Measurements from ENCODE around the gene ACADM.
"Not testable (repeated sequence)": the region's sequence is repeated elsewhere in the genome, so short reads cannot be mapped to it uniquely, and the experiment has no call there.

ACADM gene

GRCh38 chr1:75796376-75797272, 72.1 kb downstream of the ACADM start, which contains the start of gene MSH4:
MSH4 (plus strand) TSS chr1:75796882; CDS start chr1:75796986, 104 bp downstream.
- no peak for DNase-seq

GRCh38 chr1:75797273-75797588, 72.7 kb downstream of the ACADM start:
- DNase-seq = no peak

DNA sequence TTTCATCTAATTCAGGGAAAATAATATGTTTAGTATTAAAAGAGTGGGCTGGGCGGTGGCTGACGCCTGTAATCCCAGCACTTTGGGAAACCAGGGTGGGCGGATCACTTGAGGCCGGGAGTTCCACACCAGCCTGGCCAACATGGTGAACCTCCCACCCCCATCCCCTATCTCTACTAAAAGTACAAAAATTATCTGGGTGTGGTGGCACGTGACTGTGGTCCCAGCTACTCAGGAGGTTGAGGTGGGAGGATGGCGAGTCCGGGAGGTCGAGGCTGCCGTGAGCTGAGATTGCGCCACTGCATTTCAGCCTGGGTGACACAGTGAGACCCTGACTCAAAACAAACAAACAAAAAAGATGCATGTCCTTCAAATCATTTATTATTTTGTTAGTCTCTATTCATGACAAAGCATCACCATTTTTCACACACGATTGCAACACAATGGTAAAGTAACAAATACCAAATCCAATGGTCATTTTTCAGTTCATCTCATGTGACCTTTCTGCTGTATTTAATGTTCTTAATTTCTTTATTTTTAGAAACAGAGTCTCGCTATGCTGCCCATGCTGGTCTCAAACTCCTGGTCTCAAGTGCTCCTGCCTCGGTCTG, 73.2 kb downstream of the ACADM start:
- DNase-seq = no peak

DNA sequence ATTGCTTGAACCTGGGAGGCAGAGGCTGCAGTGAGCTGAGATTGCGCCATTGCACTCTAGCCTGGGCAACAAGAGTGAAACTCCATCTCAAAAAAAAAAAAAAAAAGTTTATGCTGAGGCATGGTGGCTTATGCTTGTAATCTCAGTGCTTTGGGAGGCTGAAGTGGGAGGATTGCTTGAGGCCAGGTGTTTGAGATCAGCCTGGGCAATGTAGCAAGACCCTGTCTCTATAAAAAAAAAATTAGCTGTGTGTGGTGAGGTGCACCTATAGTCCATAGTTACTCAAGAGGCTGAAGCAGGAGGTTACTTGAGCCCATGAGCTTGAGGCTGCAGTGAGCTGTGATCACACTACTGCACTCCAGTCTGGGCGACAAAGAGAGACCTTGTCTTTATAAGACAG, 77.0 kb downstream of the ACADM start:
- DNase-seq = not testable (repeated sequence)

DNA sequence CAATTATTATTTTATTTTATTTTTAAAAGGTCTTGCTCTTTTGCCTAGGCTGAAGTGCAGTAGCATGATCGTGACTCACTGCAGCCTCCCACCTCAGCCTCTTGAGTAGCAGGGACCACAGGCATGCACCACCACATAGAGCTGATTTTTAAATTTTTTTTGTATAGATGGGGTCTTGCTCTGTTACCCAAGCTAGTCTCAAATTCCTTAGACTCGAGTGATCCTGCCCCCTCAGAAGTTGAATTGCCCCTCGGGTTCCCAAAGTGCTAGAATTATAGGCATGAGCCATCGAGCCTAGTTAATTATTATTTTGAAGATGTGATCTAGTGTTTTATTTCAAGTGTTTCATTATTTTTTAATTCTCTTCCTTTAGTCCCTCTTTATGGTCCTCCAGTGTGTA, 84.4 kb downstream of the ACADM start:
- no peak for DNase-seq

- DNase-seq = not testable (repeated sequence)
Measured at GRCh38 chr1:75810113-75810512, 85.6 kb downstream of the ACADM start.

GRCh38 chr1:75811211-75811981, 86.9 kb downstream of the ACADM start:
- no peak for DNase-seq

DNA sequence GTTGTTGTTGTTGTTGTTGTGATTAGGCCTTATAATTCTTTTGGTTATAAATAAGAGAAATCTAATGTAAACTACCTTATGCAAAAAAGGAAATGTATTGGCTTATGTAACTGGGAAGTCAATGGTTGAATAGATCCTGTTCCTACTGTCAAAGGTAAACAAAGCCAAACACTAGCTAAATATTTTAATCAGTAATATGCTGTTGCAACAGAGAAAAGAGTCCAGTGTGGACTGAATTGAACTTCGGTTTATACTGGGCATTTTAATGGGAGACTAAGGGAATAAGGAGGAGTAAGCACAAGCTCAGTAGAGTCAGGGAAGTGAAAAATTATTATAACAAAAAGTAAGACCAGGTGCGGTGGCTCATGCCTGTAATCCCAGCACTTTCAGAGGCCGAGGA, 87.6 kb downstream of the ACADM start:
- DNase-seq = no peak

Measured in GF-D8 (cell line).